ENCODE measurements around the gene NR1D1.

The NR1D1 gene

DNA sequence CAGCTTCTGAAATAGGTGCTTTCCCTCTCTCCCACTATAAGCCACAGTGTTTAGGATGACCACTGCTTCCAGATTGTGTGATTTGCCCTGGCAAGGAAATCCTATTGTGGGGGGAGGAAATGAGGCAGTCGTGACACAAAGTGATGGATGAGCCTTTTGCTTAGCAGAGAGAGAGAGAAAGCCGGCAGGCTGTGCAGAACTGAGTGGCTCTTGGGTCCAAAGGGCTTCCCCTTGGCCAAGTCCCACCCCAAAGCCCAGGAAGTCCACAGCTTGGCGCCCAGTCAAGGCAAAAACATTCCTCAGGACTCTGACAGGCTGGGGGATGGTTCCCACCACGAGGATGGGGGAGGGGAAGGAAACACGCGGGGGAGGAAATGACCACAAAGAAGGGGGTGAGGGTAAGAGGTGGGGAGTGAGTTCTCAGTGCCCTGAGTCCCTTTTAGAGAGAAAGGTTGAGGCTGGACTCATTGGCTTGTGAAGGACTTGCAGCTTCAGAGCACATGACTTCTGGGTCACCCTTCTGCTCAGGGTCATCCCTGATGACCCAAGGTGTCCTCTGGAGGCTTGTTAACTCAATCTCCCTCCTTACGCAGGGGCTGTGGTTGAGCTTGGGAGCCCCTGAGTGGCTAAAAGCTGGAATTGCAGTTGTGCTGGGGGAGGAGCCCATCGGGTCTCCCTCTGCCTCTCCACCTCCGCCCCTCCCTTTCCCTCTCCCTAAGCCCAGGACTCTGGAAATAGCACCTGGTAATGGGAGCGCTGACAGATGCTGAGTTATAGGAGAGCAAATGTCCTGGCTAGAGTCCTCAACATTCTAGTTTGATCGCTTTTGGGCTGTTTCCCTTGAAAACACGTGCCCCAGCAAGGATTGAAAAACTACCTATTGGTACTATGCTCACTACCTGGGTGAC lies 11.1 kb upstream of the NR1D1 start:
- peak; percentile 42 to 59 for DNase-seq (ENCODE audit: low read depth in 2 of 2)

DNA sequence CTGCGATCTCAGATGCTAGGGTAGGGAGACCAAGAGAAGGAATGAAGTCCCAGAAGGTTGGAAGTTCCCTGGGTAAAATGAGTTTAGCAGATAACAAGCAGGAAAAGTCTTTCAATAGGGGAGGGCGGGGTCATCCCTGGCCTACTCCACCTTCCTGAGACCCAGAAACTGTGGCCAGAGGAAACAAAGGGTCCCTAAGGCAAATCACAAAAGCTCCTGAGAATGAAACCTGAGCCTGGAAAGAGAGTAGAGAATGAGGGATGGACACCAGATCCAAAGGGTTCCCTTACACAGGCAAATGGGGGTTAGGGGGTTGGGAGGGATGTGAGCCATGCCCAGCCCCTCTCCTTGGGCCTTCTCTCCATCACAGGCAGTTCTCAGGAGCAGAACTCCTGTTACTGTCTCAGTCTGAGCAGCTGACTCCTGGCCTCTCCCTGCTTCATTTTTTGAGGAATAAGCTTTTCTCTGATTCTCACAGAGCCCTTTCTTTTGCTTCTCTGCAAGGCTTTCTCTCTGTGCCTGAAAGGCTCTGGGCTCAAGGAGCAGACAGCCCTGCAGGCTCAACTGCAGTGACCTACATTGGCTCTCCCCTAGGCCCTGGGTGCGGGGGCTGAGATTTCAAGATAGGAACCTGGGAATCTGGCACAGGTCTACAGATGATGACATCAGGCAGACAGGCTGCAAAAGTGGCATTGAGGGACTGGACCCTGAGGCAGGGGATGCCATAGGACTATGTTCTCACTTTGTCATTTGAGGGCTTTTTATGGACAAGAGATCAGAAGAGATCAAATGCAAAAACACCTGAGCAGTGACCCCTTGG lies 9.8 kb upstream of the NR1D1 start:
- DNase-seq (ENCODE audit: low read depth in 2 of 2) = no peak

GRCh38 chr17:40108970-40109824 lies 8.8 kb upstream of the NR1D1 start:
- DNase-seq (ENCODE audit: low read depth in 2 of 2) = no peak

- DNase-seq (ENCODE audit: low read depth in 2 of 2) = no peak
Observed at GRCh38 chr17:40107522-40108174, 7.3 kb upstream of the NR1D1 start.

DNA sequence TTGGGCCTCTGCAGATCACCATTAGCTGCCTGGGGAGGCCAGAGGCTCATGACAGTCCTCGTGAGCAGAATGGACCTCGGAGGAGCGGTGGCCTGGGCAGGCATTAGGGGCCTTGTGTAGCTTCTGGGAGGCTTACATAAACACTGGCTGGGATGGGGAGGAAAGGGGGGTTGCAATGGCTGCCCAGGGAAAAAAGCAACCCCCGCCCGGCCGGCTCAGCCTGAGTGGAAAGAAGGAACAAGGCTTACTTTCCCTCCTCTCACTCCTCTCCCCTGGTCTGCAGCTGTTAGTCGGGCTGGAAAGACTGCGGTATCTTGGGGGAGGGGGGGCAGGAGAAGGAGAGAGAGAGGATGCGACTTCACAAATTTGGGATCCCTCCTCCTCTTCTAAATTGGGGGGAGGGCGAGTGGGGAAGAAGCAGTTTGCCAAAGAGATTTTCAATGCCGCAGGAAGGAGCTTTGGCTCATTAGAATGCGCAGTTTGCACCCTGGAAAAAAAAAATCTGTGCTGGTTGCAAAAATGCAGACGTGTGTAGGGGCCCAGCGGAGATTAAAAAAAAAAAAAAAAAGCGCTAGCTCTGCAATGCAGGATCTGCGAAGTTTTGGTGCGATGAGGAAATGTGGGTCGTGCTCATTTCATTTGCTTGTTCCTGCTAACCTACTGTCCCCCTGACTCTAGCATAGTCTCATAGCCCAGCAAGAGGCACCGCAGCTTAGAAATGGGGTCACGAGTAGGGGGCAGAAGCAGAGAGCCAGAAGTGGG lies 6.6 kb upstream of the NR1D1 start:
- DNase-seq (ENCODE audit: low read depth in 2 of 2) = no peak

GRCh38 chr17:40105861-40106759 lies 5.7 kb upstream of the NR1D1 start:
- no peak for DNase-seq (ENCODE audit: low read depth in 2 of 2)

GRCh38 chr17:40104594-40105486 lies 4.5 kb upstream of the NR1D1 start:
- no peak for DNase-seq (ENCODE audit: low read depth in 2 of 2)

DNA sequence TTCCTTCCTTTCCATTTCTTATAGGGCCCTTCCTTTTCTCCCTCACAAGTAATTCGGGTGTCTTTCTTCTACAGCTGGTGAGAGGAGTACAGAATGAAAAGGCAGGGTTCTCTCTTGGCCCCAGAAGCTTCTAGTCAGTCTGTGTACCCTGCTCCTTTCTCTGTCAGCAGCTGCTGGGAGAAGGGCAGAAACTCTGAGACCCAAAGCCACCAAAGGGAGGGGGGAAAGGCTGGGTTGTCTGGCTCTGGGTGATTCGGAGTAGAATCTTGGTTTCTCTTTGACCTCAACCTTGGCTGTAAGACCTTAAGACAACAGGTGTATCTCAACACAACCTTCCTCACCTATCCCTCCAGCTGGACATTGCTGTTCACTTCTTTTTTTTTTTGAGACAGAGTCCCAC lies 3.3 kb upstream of the NR1D1 start:
- DNase-seq (ENCODE audit: low read depth in 2 of 2) = no peak

GRCh38 chr17:40103071-40103661 lies 2.8 kb upstream of the NR1D1 start:
- no peak for DNase-seq (ENCODE audit: low read depth in 2 of 2)

DNA sequence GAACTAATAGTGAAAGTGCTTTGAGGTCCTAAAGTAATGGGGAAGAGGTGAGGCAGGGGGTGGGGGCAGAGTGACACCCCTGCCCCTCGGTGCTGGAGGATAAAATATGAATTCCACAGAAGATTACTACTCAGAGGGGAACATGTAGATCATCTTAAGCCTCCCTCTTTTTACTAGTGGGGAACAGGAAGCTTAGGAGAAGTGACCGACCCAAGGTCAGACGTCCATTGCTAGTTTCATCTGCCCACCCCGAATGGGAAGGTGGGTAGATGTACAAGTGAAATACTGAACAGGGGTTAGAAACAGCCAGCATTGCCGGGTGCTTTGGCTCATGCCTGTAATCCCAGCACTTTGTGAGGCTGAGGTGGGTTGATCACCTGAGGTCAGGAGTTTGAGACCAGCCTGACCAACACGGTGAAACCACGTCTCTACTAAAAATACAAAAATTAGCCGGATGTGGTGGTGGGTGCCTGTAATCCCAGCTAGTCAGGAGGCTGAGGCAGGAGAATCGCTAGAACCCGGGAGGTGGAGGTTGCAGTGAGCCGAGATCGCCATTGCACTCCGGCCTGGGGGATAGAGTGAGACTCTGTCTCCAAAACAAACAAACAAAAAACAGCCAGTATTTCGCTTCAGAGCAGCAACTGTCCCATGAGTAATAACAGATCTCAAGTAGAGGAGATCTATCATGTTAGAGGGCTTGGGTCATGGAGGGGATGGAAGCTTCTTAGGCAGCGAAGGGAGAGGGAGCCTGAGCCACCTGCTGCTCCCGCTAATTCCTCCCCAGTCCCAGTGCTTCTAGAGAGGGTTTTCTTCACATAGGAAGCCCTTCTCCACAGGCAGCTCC lies 1.2 kb upstream of the NR1D1 start:
- no peak for DNase-seq (ENCODE audit: low read depth in 2 of 2)

DNA sequence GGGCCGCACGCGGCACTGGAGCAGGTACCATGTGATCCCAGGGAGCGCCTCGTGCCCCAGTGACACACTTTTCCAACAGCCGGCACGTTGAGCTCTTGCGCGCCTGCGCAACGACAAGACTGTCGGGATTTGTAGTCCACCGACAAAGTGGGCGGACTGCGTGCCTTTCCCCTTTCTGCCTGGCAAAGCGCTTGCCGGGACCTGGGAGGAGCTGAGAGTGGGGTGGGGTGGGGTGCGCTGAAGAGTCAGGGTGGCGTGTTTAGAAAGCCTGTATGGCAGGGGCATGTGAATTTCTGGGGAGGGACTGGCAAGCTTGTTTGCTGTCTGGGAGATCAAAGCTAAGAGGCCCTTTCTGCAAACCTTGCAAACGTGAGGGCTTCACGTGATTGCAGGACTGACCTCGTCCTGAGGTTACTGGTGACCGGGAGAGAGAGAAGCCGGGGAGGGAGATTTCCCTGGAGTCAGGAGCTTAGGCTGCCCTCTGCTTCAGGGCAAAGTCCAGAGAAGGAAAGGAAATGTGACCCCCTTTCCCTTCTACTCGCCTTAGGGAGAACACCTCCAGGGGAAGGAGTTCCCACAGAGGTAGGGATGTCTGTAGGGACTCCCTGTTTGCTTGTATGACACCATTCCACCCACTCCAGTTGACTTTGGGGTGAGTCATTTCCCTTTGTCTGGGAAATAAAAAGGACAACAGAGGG lies 429 bp upstream of the NR1D1 start:
- peak; percentile 81 to 86 for DNase-seq (ENCODE audit: low read depth in 2 of 2)

DNA sequence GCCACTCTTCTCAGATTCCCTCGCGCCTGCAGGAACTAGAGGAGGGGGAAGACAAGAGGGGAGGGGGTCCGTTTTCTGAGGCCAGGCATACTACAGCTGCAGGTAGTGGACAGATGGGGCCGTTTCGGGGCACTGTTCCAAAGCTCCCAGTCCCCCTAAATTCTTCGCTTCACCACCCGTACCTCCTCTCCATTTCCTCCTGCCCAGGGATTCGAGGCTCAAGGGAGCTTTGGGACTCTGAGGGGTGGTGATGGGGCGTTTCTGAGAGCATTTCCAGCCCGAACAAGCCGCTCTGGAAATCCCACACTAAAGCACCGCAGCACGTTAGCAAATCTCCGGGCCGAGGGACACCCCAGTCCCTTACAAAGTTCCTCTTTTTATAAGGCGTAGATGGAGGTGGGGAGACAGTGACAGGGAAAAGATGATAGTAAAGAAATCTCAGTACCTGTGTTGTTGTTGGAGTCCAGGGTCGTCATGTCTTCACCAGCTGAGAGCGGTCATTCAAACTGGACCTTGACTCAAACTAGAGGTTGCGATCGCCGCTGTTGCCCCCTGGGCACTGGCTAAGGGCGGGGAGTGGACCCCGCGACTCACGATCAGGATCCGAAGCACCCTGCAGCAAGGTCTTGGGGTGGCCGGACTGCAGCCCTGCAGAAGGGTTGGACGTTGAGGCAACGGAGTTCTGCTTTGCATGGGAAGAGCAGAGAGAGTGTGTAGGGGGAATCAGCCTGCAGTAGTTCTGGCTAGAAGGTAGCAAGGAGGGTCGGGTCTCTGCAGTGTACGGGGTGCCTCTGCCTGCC lies 570 bp downstream of the NR1D1 start:
- DNase-seq (ENCODE audit: low read depth in 2 of 2) = no peak

GRCh38 chr17:40098846-40099618 lies 1.4 kb downstream of the NR1D1 start:
- peak; percentile 96 to 99 for DNase-seq (ENCODE audit: low read depth in 2 of 2)

DNA sequence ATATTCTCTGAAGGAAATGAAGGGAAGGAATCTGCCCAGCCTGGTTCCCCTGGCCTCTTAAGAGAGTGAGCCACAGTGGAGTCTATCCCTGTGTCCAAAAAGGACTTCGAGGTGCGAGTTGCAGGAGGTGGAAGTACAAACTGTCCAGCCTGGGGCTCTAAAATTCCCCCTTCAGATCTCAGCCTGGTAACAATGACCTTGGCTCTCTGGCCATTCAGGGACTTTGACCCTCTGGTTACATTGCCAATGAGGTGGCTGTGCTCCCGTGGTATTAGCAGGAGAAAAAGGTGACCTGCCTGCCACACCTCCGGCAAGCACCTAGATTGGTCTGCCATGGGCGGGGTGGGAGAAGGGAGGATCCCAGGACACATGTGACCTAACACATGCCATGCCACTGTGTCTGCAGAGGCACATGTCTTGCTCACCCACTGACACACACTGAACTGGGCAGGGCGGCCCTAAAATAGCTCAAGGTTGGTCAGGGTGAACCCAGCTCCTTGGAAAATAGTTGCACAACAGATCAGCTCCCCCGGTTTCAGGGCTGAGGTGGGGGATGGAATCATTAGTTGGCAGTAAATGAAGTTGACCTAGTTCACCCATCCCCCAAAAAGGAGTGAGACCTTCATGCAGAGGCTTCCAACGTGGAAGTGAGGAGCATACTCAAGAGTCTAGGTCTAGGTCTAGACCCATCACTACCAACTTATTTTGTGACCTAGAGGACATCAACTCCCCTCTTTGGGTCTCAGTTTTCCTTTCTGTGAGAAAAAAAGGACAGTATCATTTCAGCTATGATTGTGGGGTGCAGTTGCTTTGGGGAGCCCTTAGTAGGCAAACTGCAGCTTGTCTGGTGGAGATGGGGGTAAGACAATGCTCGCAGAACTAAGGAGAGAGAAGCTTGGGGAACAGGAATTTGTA lies 2.2 kb downstream of the NR1D1 start:
- no peak for DNase-seq (ENCODE audit: low read depth in 2 of 2)
